GM23248 (cell line): ENCODE data around the gene SRSF5.
"Not testable (repeated sequence)": the region's sequence is repeated elsewhere in the genome, so short reads cannot be mapped to it uniquely, and the experiment has no call there.

Experiments used
- EZH2 ChIP-seq: fragments of 200-600 bp; sonication (generic); IDR thresholded peaks from 2 replicates; pipeline ENCODE4 v1.6.1; 2018; ENCODE audit warnings: antibody characterized with exemption, mild to moderate bottlenecking; ENCODE audit not compliant: insufficient read depth, poor library complexity, severe bottlenecking
- EZH2phosphoT487 ChIP-seq: fragments of 200-600 bp; sonication (generic); IDR thresholded peaks from 2 replicates; pipeline ENCODE4 v1.6.1; 2018; ENCODE audit warnings: antibody characterized with exemption, moderate library complexity, mild to moderate bottlenecking, low read depth; ENCODE audit not compliant: insufficient read depth

- TF ChIP-seq EZH2, EZH2phosphoT487: not testable (repeated sequence)
Observed at GRCh38 chr14:69731919-69732598, 34.9 kb upstream of the SRSF5 start.
